GM15510 (cell line): Measurements from ENCODE around the gene FHIP1A.

Source experiments
- POLR2A ChIP-seq: IDR thresholded peaks from 3 replicates; pipeline ENCODE4 v1.6.1; 2011; ENCODE audit warnings: borderline replicate concordance; ENCODE audit not compliant: insufficient read length; ENCODE audit errors: extremely low read depth

The FHIP1A gene

GRCh38 chr4:151432654-151433053 is 23.7 kb downstream of the FHIP1A start:
- TF ChIP-seq POLR2A, result no peak

- no peak for TF ChIP-seq POLR2A
Observed at GRCh38 chr4:151434183-151434860, 25.3 kb downstream of the FHIP1A start.

- no peak for TF ChIP-seq POLR2A
Observed at GRCh38 chr4:151436093-151436518, 27.1 kb downstream of the FHIP1A start.

GRCh38 chr4:151437505-151437904 is 28.5 kb downstream of the FHIP1A start:
- no peak for TF ChIP-seq POLR2A

- no peak for TF ChIP-seq POLR2A
Observed at GRCh38 chr4:151438154-151438553, 29.2 kb downstream of the FHIP1A start.

- TF ChIP-seq POLR2A, result no peak
Observed at GRCh38 chr4:151439320-151439719, 30.3 kb downstream of the FHIP1A start.

- no peak for TF ChIP-seq POLR2A
Observed at GRCh38 chr4:151442002-151442401, 33.0 kb downstream of the FHIP1A start.

GRCh38 chr4:151443247-151443646 is 34.3 kb downstream of the FHIP1A start:
- no peak for TF ChIP-seq POLR2A

GRCh38 chr4:151443752-151444151 is 34.8 kb downstream of the FHIP1A start:
- TF ChIP-seq POLR2A, result no peak

GRCh38 chr4:151446208-151446607 is 37.2 kb downstream of the FHIP1A start:
- no peak for TF ChIP-seq POLR2A

GRCh38 chr4:151454513-151454912 is 45.5 kb downstream of the FHIP1A start:
- TF ChIP-seq POLR2A, result no peak

- TF ChIP-seq POLR2A, result no peak
Observed at GRCh38 chr4:151455212-151455611, 46.2 kb downstream of the FHIP1A start.

GRCh38 chr4:151458148-151458547 is 49.2 kb downstream of the FHIP1A start:
- no peak for TF ChIP-seq POLR2A
